Upper lobe of left lung (tissue), 6 donors: ENCODE measurements around the gene ZNF710. TPM values are rescaled to one million over a fixed set of nuclear protein-coding genes. Genes with fewer than 3 reads are reported as not detected.

ENCODE experiments used
- ATAC-seq, 2 donors: fragments of 200-7000 bp; cut with Tn5 transposase; one replicate each; pipeline ENCODE4 v1.9.1; 2022; ENCODE audit warnings: mild to moderate bottlenecking in 2 of 2, moderate library complexity in 2 of 2; ENCODE audit not compliant: low FRiP score in 2 of 2
- DNase-seq, 2 donors: peaks; one replicate each; pipeline ENCODE4 v3.0.0-alpha.2; 2019 to 2020
- H3K27ac ChIP-seq, 4 donors: fragments of 200-600 bp; sonication (generic); one replicate each; pipeline ENCODE4 v1.5.1; 2016 to 2019
- H3K27me3 ChIP-seq, 4 donors: fragments of 200-600 bp; sonication (generic); one replicate each; pipeline ENCODE4 v1.5.1; 2017 to 2019
- H3K36me3 ChIP-seq, 4 donors: fragments of 200-600 bp; sonication (generic); one replicate each; pipeline ENCODE4 v1.5.1; 2016 to 2019
- H3K4me1 ChIP-seq, 4 donors: fragments of 200-600 bp; sonication (generic); one replicate each; pipeline ENCODE4 v1.5.1; 2018 to 2019
- H3K4me3 ChIP-seq, 4 donors: fragments of 200-600 bp; sonication (generic); one replicate each; pipeline ENCODE4 v1.5.1; 2017 to 2019; ENCODE audit warnings: mild to moderate bottlenecking in 2 of 4, moderate library complexity in 1 of 4
- H3K9me3 ChIP-seq, 4 donors: fragments of 200-600 bp; sonication (generic); one replicate each; pipeline ENCODE4 v1.5.1; 2018 to 2019
- CTCF ChIP-seq, 6 experiments: fragments of 450-650 bp in 4 of 6; fragments of 200-600 bp in 2 of 6; sonication (generic) in 2 of 6; IDR thresholded peaks; one replicate each; pipeline ENCODE4 v1.5.1; 2016 to 2019; ENCODE audit warnings: antibody characterized with exemption in 6 of 6
- EP300 ChIP-seq, 4 donors: sonication (generic); formaldehyde crosslinking; IDR thresholded peaks; one replicate each; pipeline ENCODE4 v1.5.1; 2017; ENCODE audit warnings: antibody characterized with exemption in 4 of 4, control low read depth in 2 of 4
- POLR2A ChIP-seq, 4 donors: fragments of 450-650 bp; IDR thresholded peaks; one replicate each; pipeline ENCODE4 v1.5.1; 2016 to 2017; ENCODE audit warnings: antibody characterized with exemption in 4 of 4, mild to moderate bottlenecking in 2 of 4
- POLR2AphosphoS5 ChIP-seq, 2 donors: sonication (generic); formaldehyde crosslinking; IDR thresholded peaks; one replicate each; pipeline ENCODE4 v1.5.1; 2017; ENCODE audit warnings: antibody characterized with exemption in 2 of 2
- WGBS, 2 donors: methylation state at CpG; one replicate each; pipeline ENCODE4 v1.1.5; 2017 to 2018; 5-methylcytosine and 5-hydroxymethylcytosine counted together
- total RNA-seq, 6 donors: library from RNA; depleted of rRNA in 4 of 6; stranded (reverse); fragments of >200 nt in 4 of 6; gene quantifications; one replicate each; pipeline versions ENCODE4 v1.1.0 to v1.2.1, GENCODE V29; 2016 to 2021
- donor health status: DM: no; HTN: no; CAD: no; lungs with moderate emphysema.
- donor health status: DM: no; HTN: yes; CAD: no; lungs with severe emphysema.

Gene ZNF710
- total RNA-seq, 6 donors from 2014 or later, result 26.0 to 51.3 (median 44.5) TPM

- ATAC-seq, result peak; percentile 39 to 40
- WGBS, 2 donors, result 17 to 19% methylated on average over 10 to 14 of the region's 14 CpGs
- peak overlapping the region; percentile 2 to 86 (median 68) for H3K4me3 ChIP-seq
These were observed 1.4 kb upstream of the ZNF710 start for GRCh38 chr15:89999676-90000185.

GRCh38 chr15:90000186-90001001 lies 730 bp upstream of the ZNF710 start:
- no peaks in the 10 kb centered on the region for H3K36me3 ChIP-seq
- 12 to 39% methylated on average over 46 to 48 of the region's 63 CpGs for WGBS, 2 donors
- H3K9me3 ChIP-seq, result no peaks in the 10 kb centered on the region
- DNase-seq (peak in 1 of 2 donors; percentile 88), ATAC-seq (peak; percentile 15 to 18)
- peak overlapping the region; percentile 93 to 97 (median 96) for H3K27ac ChIP-seq
- H3K4me1 ChIP-seq, result peaks cover 46 to 58% (median 49%) of the 10 kb centered on the region in 4 donors
- TF ChIP-seq POLR2A (IDR thresholded peaks at IDR 0.05) (peak in 2 of 4 donors; percentile 4 to 32), EP300 (IDR thresholded peaks at IDR 0.05) (no peak), CTCF (IDR thresholded peaks at IDR 0.05) (peak in 1 of 6 experiments; percentile 1), POLR2AphosphoS5 (IDR thresholded peaks at IDR 0.05) (no peak)
- no peaks in the 10 kb centered on the region for H3K27me3 ChIP-seq
- H3K4me3 ChIP-seq, result peak overlapping the region; percentile 30 to 86 (median 68)

More at GRCh38 chr15:89999676-90000185, 1.4 kb upstream of the ZNF710 start:
- H3K9me3 ChIP-seq, result no peaks in the 10 kb centered on the region
- no peaks in the 10 kb centered on the region for H3K36me3 ChIP-seq
- peak; percentile 35 to 51 for DNase-seq
- H3K27me3 ChIP-seq, result no peaks in the 10 kb centered on the region
- H3K4me1 ChIP-seq, result peaks cover 39 to 52% (median 42%) of the 10 kb centered on the region in 4 donors
- peak overlapping the region; percentile 93 to 97 (median 96) for H3K27ac ChIP-seq
- TF ChIP-seq EP300 (IDR thresholded peaks at IDR 0.05) (no peak), POLR2AphosphoS5 (IDR thresholded peaks at IDR 0.05) (peak in 1 of 2 donors; percentile 35), POLR2A (IDR thresholded peaks at IDR 0.05) (peak in 2 of 4 donors; percentile 24 to 48), CTCF (IDR thresholded peaks at IDR 0.05) (peak in 1 of 6 experiments; percentile 4)

GRCh38 chr15:90001683-90002427 lies 731 bp downstream of the ZNF710 start:
- ATAC-seq (peak in 1 of 2 donors; percentile 34), DNase-seq (peak; percentile 75 to 93)
- Histone ChIP-seq H3K4me3 (peak overlapping the region; percentile 64 to 86 (median 68)), H3K27ac (peak overlapping the region; percentile 93 to 97 (median 94)), H3K27me3 (no peaks in the 10 kb centered on the region), H3K4me1 (peaks cover 51 to 73% (median 59%) of the 10 kb centered on the region in 4 donors), H3K9me3 (no peaks in the 10 kb centered on the region), H3K36me3 (no peaks in the 10 kb centered on the region)
- TF ChIP-seq CTCF (IDR thresholded peaks at IDR 0.05), result no peak
- TF ChIP-seq EP300 (IDR thresholded peaks at IDR 0.05), result no peak
- TF ChIP-seq POLR2A (IDR thresholded peaks at IDR 0.05), result peak in 2 of 4 donors; percentile 42 to 55
- peak in 1 of 2 donors; percentile 13 for TF ChIP-seq POLR2AphosphoS5 (IDR thresholded peaks at IDR 0.05)
- 0 to 1% methylated on average over 27 to 33 of the region's 89 CpGs for WGBS, 2 donors

- no peaks in the 10 kb centered on the region for H3K36me3 ChIP-seq
- ATAC-seq (peak in 1 of 2 donors; percentile 43), DNase-seq (peak; percentile 60 to 89)
- TF ChIP-seq CTCF (IDR thresholded peaks at IDR 0.05) (peak in 1 of 6 experiments; percentile 8), POLR2AphosphoS5 (IDR thresholded peaks at IDR 0.05) (peak in 1 of 2 donors; percentile 5), POLR2A (IDR thresholded peaks at IDR 0.05) (no peak), EP300 (IDR thresholded peaks at IDR 0.05) (no peak)
- no peaks in the 10 kb centered on the region for H3K27me3 ChIP-seq
- 0 to 2% methylated on average over 2 to 17 of the region's 27 CpGs for WGBS, 2 donors
- H3K27ac ChIP-seq, result peak overlapping the region; percentile 93 to 97 (median 94)
- H3K4me1 ChIP-seq, result peaks cover 51 to 79% (median 60%) of the 10 kb centered on the region in 4 donors
- H3K4me3 ChIP-seq, result peak overlapping the region; percentile 64 to 86 (median 68)
- no peaks in the 10 kb centered on the region for H3K9me3 ChIP-seq
These were observed 1.3 kb downstream of the ZNF710 start for GRCh38 chr15:90002428-90002844.
